CD4-positive, alpha-beta T cell treated with Interleukin-1 beta for 1 hour (primary cell): ENCODE data around the gene CCDC167.

Experiments used
- DNase-seq, 2 donors: peaks; one replicate each; pipeline ENCODE4 v3.0.0-alpha.2; 2020 to 2022

The CCDC167 gene

GRCh38 chr6:37487591-37488380 is 11.9 kb downstream of the CCDC167 start:
- DNase-seq = no peak

- no peak for DNase-seq
These were observed 13.4 kb downstream of the CCDC167 start for GRCh38 chr6:37486121-37486839.

DNA sequence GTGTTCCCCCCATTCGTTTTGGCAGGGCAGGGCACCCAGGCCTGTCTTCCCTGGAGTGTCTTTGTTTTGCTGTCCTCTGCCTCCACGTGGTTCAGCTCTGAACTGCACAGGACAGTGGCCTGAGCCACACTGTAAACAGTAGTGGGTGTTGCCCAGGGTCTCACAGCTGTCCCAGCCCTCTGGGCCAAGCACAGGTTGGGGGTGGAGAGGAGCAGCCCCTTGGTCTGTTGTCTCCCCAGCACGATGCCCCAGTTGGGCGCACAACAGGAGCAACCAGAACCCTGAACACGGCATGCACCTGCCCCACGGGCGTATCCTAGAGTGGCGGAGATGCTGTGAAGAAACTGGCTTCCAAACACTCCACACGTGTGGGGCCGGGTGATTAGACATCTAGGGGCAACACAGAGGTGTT is 14.4 kb downstream of the CCDC167 start:
- DNase-seq = no peak

- DNase-seq = no peak
These were observed 14.9 kb downstream of the CCDC167 start for GRCh38 chr6:37484786-37485170.

GRCh38 chr6:37483917-37484785 is 15.5 kb downstream of the CCDC167 start:
- DNase-seq = peak; percentile 70 to 80

GRCh38 chr6:37483252-37483901 is 16.3 kb downstream of the CCDC167 start:
- DNase-seq = no peak

DNA sequence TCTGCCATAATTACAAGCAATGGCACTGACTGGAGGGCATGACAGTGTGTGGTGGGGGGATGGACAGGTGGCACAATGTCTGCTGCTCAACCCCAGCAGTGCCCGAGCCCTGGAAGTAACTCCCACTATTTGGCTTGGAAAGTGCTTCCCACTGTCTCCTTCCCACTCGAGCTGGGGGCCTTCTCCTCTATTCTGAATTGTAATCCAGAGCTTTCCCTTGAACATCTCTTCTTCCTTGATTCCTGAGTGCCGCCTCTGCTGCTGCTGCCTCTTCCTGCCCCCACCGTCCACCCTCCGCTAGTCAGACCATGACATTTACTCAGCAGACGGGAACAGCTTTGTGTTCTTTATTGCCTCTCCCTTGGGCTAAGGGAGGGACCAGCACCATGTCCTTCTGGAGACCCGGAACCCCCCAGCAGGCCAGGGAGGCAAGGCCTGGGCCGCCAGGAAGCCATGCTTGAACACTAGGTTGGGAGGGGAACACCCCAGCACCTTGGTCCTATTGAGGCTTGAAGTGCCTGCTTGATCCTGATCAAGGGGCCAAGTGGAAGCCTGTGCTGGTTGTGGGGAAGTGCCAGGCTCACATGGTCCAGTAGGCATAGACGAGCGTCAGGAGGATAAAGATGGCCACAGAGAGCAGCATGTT is 17.0 kb downstream of the CCDC167 start:
- DNase-seq = no peak

- no peak for DNase-seq
These were observed 17.7 kb downstream of the CCDC167 start for GRCh38 chr6:37481711-37482605.

- DNase-seq = no peak
These were observed 18.6 kb downstream of the CCDC167 start for GRCh38 chr6:37480951-37481534.

DNA sequence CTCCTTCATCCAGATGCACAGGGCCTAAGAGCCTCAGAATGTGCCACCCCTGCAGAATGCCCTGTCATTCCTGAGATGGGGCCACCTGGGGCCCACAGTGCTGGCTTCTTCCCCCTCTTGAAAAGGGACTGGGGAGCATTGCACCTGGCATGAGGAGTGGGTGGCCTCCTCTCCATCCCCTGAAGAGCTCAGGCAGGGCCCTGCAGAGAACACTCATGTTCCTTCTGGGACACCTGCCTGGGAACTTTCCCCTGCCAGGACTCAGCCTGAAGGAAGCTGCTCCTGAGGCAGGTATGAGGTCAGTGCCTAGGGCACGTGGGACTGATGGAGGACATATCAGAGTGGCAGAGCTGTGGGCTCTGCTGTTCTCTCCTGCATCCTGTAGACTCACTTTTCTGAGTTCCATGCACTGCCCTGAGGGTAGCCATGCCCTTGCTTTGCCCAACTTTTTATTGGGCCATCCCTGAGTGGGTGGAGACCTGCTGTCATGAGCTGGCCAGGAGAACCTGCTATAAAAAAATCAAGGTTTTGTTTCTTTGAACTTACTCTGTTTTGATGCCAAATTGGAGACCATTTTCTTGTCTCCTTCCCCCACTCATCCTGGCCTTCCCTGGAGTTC is 19.5 kb downstream of the CCDC167 start:
- DNase-seq = no peak

GRCh38 chr6:37479266-37479854 is 20.3 kb downstream of the CCDC167 start:
- no peak for DNase-seq

DNA sequence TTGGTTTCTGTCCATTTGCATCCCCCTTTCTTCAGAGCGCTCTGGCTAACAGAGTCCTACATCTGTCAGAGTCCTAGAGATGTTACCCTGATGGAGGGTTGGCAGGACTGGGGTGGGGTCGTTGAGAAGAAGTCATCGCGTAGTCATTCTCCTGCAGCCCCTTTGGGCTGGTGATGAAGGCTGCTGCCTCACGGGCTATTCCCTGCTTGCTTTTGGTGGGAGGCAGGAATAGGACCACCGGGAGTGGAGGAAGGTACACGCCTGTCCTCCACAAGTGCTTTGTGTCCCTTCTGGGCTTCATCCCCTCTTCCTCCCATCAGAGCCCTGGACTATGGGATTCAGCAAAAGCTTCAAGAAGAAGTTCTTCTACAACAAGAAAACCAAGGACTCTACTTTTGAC is 20.9 kb downstream of the CCDC167 start:
- DNase-seq = no peak

GRCh38 chr6:37477656-37478435 is 21.8 kb downstream of the CCDC167 start:
- DNase-seq = no peak

- DNase-seq = no peak
These were observed 22.5 kb downstream of the CCDC167 start for GRCh38 chr6:37477191-37477590.

DNA sequence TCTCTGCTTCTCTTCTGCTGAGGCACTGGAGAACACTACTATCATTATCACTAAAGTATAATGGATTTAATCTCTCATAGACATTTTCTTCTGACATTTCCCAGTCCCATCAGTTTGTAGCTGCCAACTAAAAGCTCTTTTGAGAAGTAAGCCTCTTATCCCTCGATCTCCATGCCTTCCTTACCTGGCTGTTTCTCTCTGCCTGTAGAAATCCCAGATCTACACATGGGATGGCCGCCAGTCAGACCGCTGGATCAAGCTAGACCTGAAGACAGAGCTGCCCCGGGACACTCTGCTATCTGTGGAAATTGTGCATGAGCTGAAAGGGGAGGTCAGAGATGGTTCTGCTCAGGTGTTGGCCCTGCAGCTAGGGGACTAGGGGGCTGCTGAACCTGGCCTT is 25.4 kb downstream of the CCDC167 start:
- DNase-seq = no peak

GRCh38 chr6:37473364-37474095 is 26.2 kb downstream of the CCDC167 start:
- no peak for DNase-seq

GRCh38 chr6:37467718-37468117 is 32.0 kb downstream of the CCDC167 start:
- no peak for DNase-seq

DNA sequence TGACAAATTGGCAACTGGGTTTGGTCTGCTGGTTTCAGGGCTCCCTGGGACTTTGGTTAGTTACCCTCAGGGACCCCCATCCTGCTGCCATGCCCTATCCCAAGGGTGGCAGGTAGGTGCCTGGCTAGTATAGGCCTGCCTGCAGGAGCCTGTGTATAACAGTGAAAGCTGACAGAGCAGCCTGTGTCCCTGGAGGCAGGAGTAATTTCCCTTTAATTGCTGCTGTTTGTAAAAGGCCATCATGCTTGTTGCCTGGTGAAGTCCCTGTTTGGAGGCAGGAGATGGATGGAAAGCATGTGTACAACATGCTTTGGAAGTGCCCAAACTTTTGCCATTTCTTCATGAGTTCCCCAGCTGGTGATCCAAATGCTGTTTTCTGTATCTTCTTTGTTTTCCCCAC is 36.6 kb downstream of the CCDC167 start:
- DNase-seq = no peak
